H9 (cell line): ENCODE data around the gene ZNF428. TPM values are rescaled to one million over a fixed set of nuclear protein-coding genes. Genes with fewer than 3 reads are reported as not detected.

Experiments used
- DNase-seq: peaks from one replicate; pipeline ENCODE4 v3.0.0-alpha.2; 2017
- H2AFZ ChIP-seq: one replicate; pipeline ENCODE4 v1.6.1; 2013; ENCODE audit warnings: mild to moderate bottlenecking, low read length, control low read depth, moderate library complexity
- H2AK5ac ChIP-seq: 2 replicates; pipeline ENCODE4 v1.6.1; 2013; ENCODE audit warnings: low read length, control low read depth, mixed read lengths; ENCODE audit not compliant: insufficient read length
- H2BK120ac ChIP-seq: one replicate; pipeline ENCODE4 v1.6.1; 2013; ENCODE audit warnings: low read depth, mild to moderate bottlenecking, low read length, control low read depth, inconsistent platforms; ENCODE audit not compliant: poor library complexity, severe bottlenecking
- H2BK12ac ChIP-seq: 2 replicates; pipeline ENCODE4 v1.6.1; 2013; ENCODE audit warnings: low read length, control low read depth, mixed read lengths, low read depth; ENCODE audit not compliant: insufficient read length
- H2BK15ac ChIP-seq: 2 replicates; pipeline ENCODE4 v1.6.1; 2013; ENCODE audit warnings: low read depth, low read length, control low read depth
- H2BK20ac ChIP-seq: one replicate; pipeline ENCODE4 v1.6.1; 2013; ENCODE audit warnings: low read depth, mild to moderate bottlenecking, low read length, control low read depth, inconsistent platforms; ENCODE audit not compliant: poor library complexity, severe bottlenecking
- H2BK5ac ChIP-seq: 2 replicates; pipeline ENCODE4 v1.6.1; 2013; ENCODE audit warnings: low read length, control low read depth, mixed read lengths; ENCODE audit not compliant: insufficient read length
- H3K14ac ChIP-seq: 2 replicates; pipeline ENCODE4 v1.6.1; 2013; ENCODE audit warnings: low read length, control low read depth; ENCODE audit not compliant: insufficient read depth
- H3K18ac ChIP-seq: 2 replicates; pipeline ENCODE4 v1.6.1; 2013; ENCODE audit warnings: low read depth, mild to moderate bottlenecking, mixed read lengths, low read length, control low read depth; ENCODE audit not compliant: insufficient read length
- H3K23ac ChIP-seq: 2 replicates; pipeline ENCODE4 v1.6.1; 2013; ENCODE audit warnings: low read length, control low read depth, mixed read lengths, low read depth; ENCODE audit not compliant: insufficient read length
- H3K23me2 ChIP-seq: 2 replicates; pipeline ENCODE4 v1.6.1; 2013; ENCODE audit warnings: low read depth, mild to moderate bottlenecking, mixed read lengths, low read length, control low read depth; ENCODE audit not compliant: insufficient read length, poor library complexity, severe bottlenecking
- H3K27ac ChIP-seq: 2 replicates; pipeline ENCODE4 v1.5.1; 2013; ENCODE audit warnings: low read length, control low read depth, mixed read lengths, low read depth; ENCODE audit not compliant: insufficient read length
- H3K27me3 ChIP-seq: 2 replicates; pipeline ENCODE4 v1.6.1; 2013; ENCODE audit warnings: low read length, control low read depth, inconsistent platforms; ENCODE audit not compliant: insufficient read depth
- H3K4ac ChIP-seq: 2 replicates; pipeline ENCODE4 v1.6.1; 2013; ENCODE audit warnings: low read depth, mild to moderate bottlenecking, control low read depth, inconsistent platforms, low read length, moderate library complexity
- H3K4me1 ChIP-seq: 2 replicates; pipeline ENCODE4 v1.6.1; 2013; ENCODE audit warnings: low read length, control low read depth, inconsistent platforms; ENCODE audit not compliant: insufficient read depth
- H3K4me2 ChIP-seq: 2 replicates; pipeline ENCODE4 v1.6.1; 2013; ENCODE audit warnings: low read length, control low read depth, mixed read lengths; ENCODE audit not compliant: insufficient read length, insufficient read depth
- H3K56ac ChIP-seq: 2 replicates; pipeline ENCODE4 v1.6.1; 2013; ENCODE audit warnings: low read depth, mild to moderate bottlenecking, mixed read lengths, low read length, control low read depth; ENCODE audit not compliant: insufficient read length
- H3K79me1 ChIP-seq: 2 replicates; pipeline ENCODE4 v1.6.1; 2013; ENCODE audit warnings: low read depth, mild to moderate bottlenecking, moderate library complexity, low read length, control low read depth, inconsistent platforms; ENCODE audit not compliant: insufficient read depth, poor library complexity, severe bottlenecking
- H3K79me2 ChIP-seq: 2 replicates; pipeline ENCODE4 v1.6.1; 2013; ENCODE audit warnings: low read length, control low read depth, inconsistent platforms; ENCODE audit not compliant: insufficient read depth
- H3K9ac ChIP-seq: 2 replicates; pipeline ENCODE4 v1.6.1; 2013; ENCODE audit warnings: low read length, control low read depth, mixed read lengths; ENCODE audit not compliant: insufficient read length; ENCODE audit errors: extremely low read depth
- H3K9me3 ChIP-seq: one replicate; pipeline ENCODE4 v1.6.1; 2013; ENCODE audit warnings: low read depth, low read length, inconsistent platforms; ENCODE audit not compliant: control insufficient read depth
- H3T11ph ChIP-seq: one replicate; pipeline ENCODE4 v1.6.1; 2013; ENCODE audit warnings: mild to moderate bottlenecking, low read length, control low read depth, inconsistent platforms
- H4K20me1 ChIP-seq: one replicate; pipeline ENCODE4 v1.6.1; 2013; ENCODE audit not compliant: control insufficient read depth, insufficient read length, insufficient read depth
- H4K5ac ChIP-seq: 2 replicates; pipeline ENCODE4 v1.6.1; 2013; ENCODE audit warnings: low read depth, mild to moderate bottlenecking, mixed read lengths, low read length, control low read depth; ENCODE audit not compliant: insufficient read length
- H4K8ac ChIP-seq: replicated peaks from 2 replicates; pipeline ENCODE4 v1.6.1; 2013; ENCODE audit warnings: low read length, control low read depth, mixed read lengths, low read depth; ENCODE audit not compliant: insufficient read length
- H4K91ac ChIP-seq: 2 replicates; pipeline ENCODE4 v1.6.1; 2013; ENCODE audit warnings: low read depth, mild to moderate bottlenecking, moderate library complexity, mixed read lengths, low read length, control low read depth; ENCODE audit not compliant: insufficient read length
- H3K27ac Mint-ChIP-seq, 3 experiments: 2 replicates in 2 of 3; 3 replicates in 1 of 3; pipeline ENCODE4 v1.8.0; 2020 to 2021; ENCODE audit warnings: mixed read lengths in 3 of 3, mild to moderate bottlenecking in 1 of 3, moderate library complexity in 1 of 3
- H3K27me3 Mint-ChIP-seq: 2 replicates; pipeline ENCODE4 v1.8.0; 2021; ENCODE audit warnings: low read depth, mild to moderate bottlenecking, moderate library complexity, mixed read lengths
- H3K36me3 Mint-ChIP-seq, 3 experiments: 2 replicates in 2 of 3; 3 replicates in 1 of 3; pipeline ENCODE4 v1.8.0; 2020 to 2021; ENCODE audit warnings: low read depth in 3 of 3, mixed read lengths in 3 of 3; ENCODE audit not compliant: insufficient read depth in 1 of 3
- H3K4me1 Mint-ChIP-seq, 2 experiments: 2 replicates each; pipeline ENCODE4 v1.8.0; 2020; ENCODE audit warnings: mixed read lengths in 2 of 2
- H3K4me3 Mint-ChIP-seq, 2 experiments: 2 replicates in 1 of 2; 3 replicates in 1 of 2; pipeline ENCODE4 v1.8.0; 2020 to 2021; ENCODE audit warnings: mild to moderate bottlenecking in 2 of 2, mixed read lengths in 2 of 2, moderate library complexity in 1 of 2
- H3K9me3 Mint-ChIP-seq, 2 experiments: 2 replicates in 1 of 2; 3 replicates in 1 of 2; pipeline ENCODE4 v1.8.0; 2020; ENCODE audit warnings: mild to moderate bottlenecking in 2 of 2, mixed read lengths in 2 of 2, moderate library complexity in 1 of 2
- WGBS: extraction: QIAGEN DNeasy Blood & Tissue Kit; methylation state at CpG from one replicate; pipeline ENCODE4 v1.1.7; 2013; ENCODE audit warnings: missing lambda C conversion rate, low lambda C conversion rate, mixed read lengths; ENCODE audit not compliant: insufficient read length; ENCODE audit errors: extremely low coverage; 5-methylcytosine and 5-hydroxymethylcytosine counted together
- total RNA-seq: library from RNA; stranded (reverse); gene quantifications from 2 replicates; pipeline ENCODE4 v1.2.1, GENCODE V29; 2021
- TF ChIP-seq, protein P1 (sequence below): fragments of 200-600 bp; sonication (generic); conservative IDR thresholded peaks from 3 replicates; pipeline ENCODE4 v1.8.0; 2021; ENCODE audit warnings: antibody characterized with exemption, mild to moderate bottlenecking

Gene ZNF428
- total RNA-seq, 1 experiment from 2014 or later: 30.3 TPM

DNA sequence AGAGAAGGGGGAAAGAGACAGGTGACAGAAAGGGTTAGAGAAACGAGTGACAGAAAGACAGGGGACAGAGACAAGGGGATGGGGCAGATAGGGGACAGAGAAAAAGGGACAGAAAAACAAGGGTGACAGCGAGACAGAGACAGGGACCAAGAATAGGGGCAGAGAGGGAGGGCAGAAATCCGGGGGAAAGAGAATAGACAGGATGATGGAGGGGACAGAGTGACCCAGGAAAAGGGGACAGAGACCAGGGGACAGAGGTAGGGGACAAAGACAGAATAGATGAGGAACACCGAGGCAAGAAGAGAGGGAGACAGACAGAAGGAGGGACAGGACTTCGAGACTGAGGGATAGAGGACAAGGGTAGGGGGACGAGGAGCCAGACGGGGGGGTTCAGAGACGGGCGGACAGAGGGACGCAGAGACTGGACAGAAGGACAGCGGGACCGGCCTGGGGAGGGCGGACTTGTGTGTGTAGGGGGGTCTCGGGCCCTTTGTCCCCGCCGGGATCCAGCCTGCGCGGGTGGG, 19.6 kb upstream of the ZNF428 start:
- peaks cover 24% of the 10 kb centered on the region for H3K23me2 ChIP-seq
- no CpG with 5 or more reads among the region's 18 CpGs for WGBS
- H3K56ac ChIP-seq: no peak overlapping the region
- TF ChIP-seq, protein P1, sequence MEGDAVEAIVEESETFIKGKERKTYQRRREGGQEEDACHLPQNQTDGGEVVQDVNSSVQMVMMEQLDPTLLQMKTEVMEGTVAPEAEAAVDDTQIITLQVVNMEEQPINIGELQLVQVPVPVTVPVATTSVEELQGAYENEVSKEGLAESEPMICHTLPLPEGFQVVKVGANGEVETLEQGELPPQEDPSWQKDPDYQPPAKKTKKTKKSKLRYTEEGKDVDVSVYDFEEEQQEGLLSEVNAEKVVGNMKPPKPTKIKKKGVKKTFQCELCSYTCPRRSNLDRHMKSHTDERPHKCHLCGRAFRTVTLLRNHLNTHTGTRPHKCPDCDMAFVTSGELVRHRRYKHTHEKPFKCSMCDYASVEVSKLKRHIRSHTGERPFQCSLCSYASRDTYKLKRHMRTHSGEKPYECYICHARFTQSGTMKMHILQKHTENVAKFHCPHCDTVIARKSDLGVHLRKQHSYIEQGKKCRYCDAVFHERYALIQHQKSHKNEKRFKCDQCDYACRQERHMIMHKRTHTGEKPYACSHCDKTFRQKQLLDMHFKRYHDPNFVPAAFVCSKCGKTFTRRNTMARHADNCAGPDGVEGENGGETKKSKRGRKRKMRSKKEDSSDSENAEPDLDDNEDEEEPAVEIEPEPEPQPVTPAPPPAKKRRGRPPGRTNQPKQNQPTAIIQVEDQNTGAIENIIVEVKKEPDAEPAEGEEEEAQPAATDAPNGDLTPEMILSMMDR: no peak
- H2BK20ac ChIP-seq: no peak overlapping the region
- no peak for DNase-seq
- H3K18ac ChIP-seq: no peak overlapping the region
- no peak overlapping the region for H2BK12ac ChIP-seq
- Mint-ChIP-seq H3K4me3 (peak overlapping the region; percentile 72 to 95), H3K27ac (no peak overlapping the region; a peak in 1 of 7 replicates), H3K36me3 (peaks cover 0 to 5% (median 0%) of the 10 kb centered on the region in 3 experiments; a peak in 2 of 7 replicates), H3K27me3 (peaks cover 72% of the 10 kb centered on the region), H3K9me3 (peaks cover 0 to 2% of the 10 kb centered on the region in 2 experiments; a peak in 2 of 5 replicates), H3K4me1 (peaks cover 22 to 46% of the 10 kb centered on the region in 2 experiments)
- peaks cover 24% of the 10 kb centered on the region; the same call in 1 of the 2 replicates for H3K27me3 ChIP-seq
- H3K79me2 ChIP-seq: no peaks in the 10 kb centered on the region
- no peak overlapping the region for H2BK5ac ChIP-seq
- no peaks in the 10 kb centered on the region for H4K20me1 ChIP-seq
- no peak overlapping the region for H2BK120ac ChIP-seq
- H3K23ac ChIP-seq: no peak overlapping the region
- no peak overlapping the region for H4K91ac ChIP-seq
- no peaks in the 10 kb centered on the region for H3K79me1 ChIP-seq
- no peak overlapping the region for H2AFZ ChIP-seq
- no peak overlapping the region; the same call in 1 of the 2 replicates for H2BK15ac ChIP-seq
- H3T11ph ChIP-seq: no peak overlapping the region
- H3K4me1 ChIP-seq: peaks cover 4% of the 10 kb centered on the region; the same call in 1 of the 2 replicates
- H4K5ac ChIP-seq: no peak overlapping the region
- H3K9me3 ChIP-seq: no peaks in the 10 kb centered on the region
- peak overlapping the region; percentile 60; the same call in 1 of the 2 replicates for H3K14ac ChIP-seq
- no peak overlapping the region for H3K4ac ChIP-seq
- H4K8ac ChIP-seq: no peak overlapping the region
- no peak overlapping the region for H2AK5ac ChIP-seq
- peak overlapping the region; percentile 96 for H3K4me2 ChIP-seq
- peak overlapping the region; percentile 52 for H3K9ac ChIP-seq
- H3K27ac ChIP-seq: no peak overlapping the region
